ENCODE measurements around the gene HPS1. TPM values are rescaled to one million over a fixed set of nuclear protein-coding genes. Genes with fewer than 3 reads are reported as not detected.

Gene HPS1
- total and polyA plus RNA-seq, 10 donors, result 49.5 to 132 (median 89.5) TPM

GRCh38 chr10:98456043-98456570 is 9.4 kb upstream of the HPS1 start:
- no peak for DNase-seq
- Histone ChIP-seq H3K27ac (no peak overlapping the region), H3K4me1 (no peaks in the 10 kb centered on the region), H3K27me3 (replicated peaks in 1 of 7) (peaks cover 0 to 36% (median 0%) of the 10 kb centered on the region in 7 donors), H3K36me3 (no peaks in the 10 kb centered on the region), H3K4me3 (no peak overlapping the region), H3K9me3 (no peaks in the 10 kb centered on the region)
- intact Hi-C loops (cut with DNase I; ENCODE audit: low total_unique reads), result no loop called here
- 59 to 92% (median 87%) methylated on average over 2 to 4 of the region's 4 CpGs for WGBS, 5 donors
- TF ChIP-seq, protein P1, sequence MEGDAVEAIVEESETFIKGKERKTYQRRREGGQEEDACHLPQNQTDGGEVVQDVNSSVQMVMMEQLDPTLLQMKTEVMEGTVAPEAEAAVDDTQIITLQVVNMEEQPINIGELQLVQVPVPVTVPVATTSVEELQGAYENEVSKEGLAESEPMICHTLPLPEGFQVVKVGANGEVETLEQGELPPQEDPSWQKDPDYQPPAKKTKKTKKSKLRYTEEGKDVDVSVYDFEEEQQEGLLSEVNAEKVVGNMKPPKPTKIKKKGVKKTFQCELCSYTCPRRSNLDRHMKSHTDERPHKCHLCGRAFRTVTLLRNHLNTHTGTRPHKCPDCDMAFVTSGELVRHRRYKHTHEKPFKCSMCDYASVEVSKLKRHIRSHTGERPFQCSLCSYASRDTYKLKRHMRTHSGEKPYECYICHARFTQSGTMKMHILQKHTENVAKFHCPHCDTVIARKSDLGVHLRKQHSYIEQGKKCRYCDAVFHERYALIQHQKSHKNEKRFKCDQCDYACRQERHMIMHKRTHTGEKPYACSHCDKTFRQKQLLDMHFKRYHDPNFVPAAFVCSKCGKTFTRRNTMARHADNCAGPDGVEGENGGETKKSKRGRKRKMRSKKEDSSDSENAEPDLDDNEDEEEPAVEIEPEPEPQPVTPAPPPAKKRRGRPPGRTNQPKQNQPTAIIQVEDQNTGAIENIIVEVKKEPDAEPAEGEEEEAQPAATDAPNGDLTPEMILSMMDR (IDR thresholded peaks at IDR 0.05 in 8 of 11, conservative IDR thresholded peaks at IDR 0.05 in 3 of 11), result no peak
- no peak for TF ChIP-seq POLR2AphosphoS5 (IDR thresholded peaks at IDR 0.05)
- TF ChIP-seq POLR2A (IDR thresholded peaks at IDR 0.05), result no peak

- Histone ChIP-seq H3K36me3 (no peaks in the 10 kb centered on the region), H3K9me3 (no peaks in the 10 kb centered on the region), H3K4me1 (no peaks in the 10 kb centered on the region), H3K4me3 (no peak overlapping the region), H3K27ac (no peak overlapping the region), H3K27me3 (replicated peaks in 1 of 7) (peaks cover 0 to 36% (median 0%) of the 10 kb centered on the region in 7 donors)
- TF ChIP-seq POLR2AphosphoS5 (IDR thresholded peaks at IDR 0.05) (no peak), POLR2A (IDR thresholded peaks at IDR 0.05) (no peak)
- TF ChIP-seq, protein P1 (IDR thresholded peaks at IDR 0.05 in 8 of 11, conservative IDR thresholded peaks at IDR 0.05 in 3 of 11), result no peak
- WGBS, 5 donors, result 49 to 71% (median 63%) methylated on average over 2 of the region's 2 CpGs
- no peak for DNase-seq
- intact Hi-C loops (cut with DNase I; ENCODE audit: low total_unique reads), result no loop called here
These were observed 7.0 kb upstream of the HPS1 start for GRCh38 chr10:98453729-98454128.

GRCh38 chr10:98450618-98451017 is 3.9 kb upstream of the HPS1 start:
- WGBS, 5 donors, result 79 to 93% (median 80%) methylated on average over 1 of the region's 1 CpG
- Histone ChIP-seq H3K9me3 (no peaks in the 10 kb centered on the region), H3K27ac (no peak overlapping the region), H3K36me3 (no peaks in the 10 kb centered on the region), H3K4me1 (peaks cover 3 to 21% (median 14%) of the 10 kb centered on the region in 6 donors), H3K27me3 (replicated peaks in 1 of 7) (peaks cover 0 to 12% (median 0%) of the 10 kb centered on the region in 7 donors), H3K4me3 (no peak overlapping the region)
- no peak for DNase-seq
- intact Hi-C loops (cut with DNase I; ENCODE audit: low total_unique reads), result no loop called here
- TF ChIP-seq POLR2A (IDR thresholded peaks at IDR 0.05) (no peak), POLR2AphosphoS5 (IDR thresholded peaks at IDR 0.05) (no peak)
- TF ChIP-seq, protein P1 (IDR thresholded peaks at IDR 0.05 in 8 of 11, conservative IDR thresholded peaks at IDR 0.05 in 3 of 11), result no peak

GRCh38 chr10:98449287-98449686 is 2.6 kb upstream of the HPS1 start:
- Histone ChIP-seq H3K27me3 (replicated peaks in 1 of 7) (peaks cover 0 to 5% (median 0%) of the 10 kb centered on the region in 7 donors), H3K36me3 (peaks cover 0 to 13% (median 10%) of the 10 kb centered on the region in 6 donors), H3K4me1 (peaks cover 16 to 35% (median 27%) of the 10 kb centered on the region in 6 donors), H3K9me3 (no peaks in the 10 kb centered on the region), H3K4me3 (no peak overlapping the region), H3K27ac (no peak overlapping the region)
- intact Hi-C loops (cut with DNase I; ENCODE audit: low total_unique reads), result no loop called here
- TF ChIP-seq POLR2A (IDR thresholded peaks at IDR 0.05) (no peak), POLR2AphosphoS5 (IDR thresholded peaks at IDR 0.05) (no peak)
- TF ChIP-seq, protein P1 (IDR thresholded peaks at IDR 0.05 in 8 of 11, conservative IDR thresholded peaks at IDR 0.05 in 3 of 11), result no peak
- DNase-seq, result no peak
